Smooth muscle cell (in vitro differentiated cells): Measurements from ENCODE around the gene YBX2. TPM values are rescaled to one million over a fixed set of nuclear protein-coding genes. Genes with fewer than 3 reads are reported as not detected.

ENCODE experiments used
- DNase-seq: peaks from one replicate; lab custom pipeline; 2025; ENCODE audit not compliant: unreplicated experiment; lab: John Stamatoyannopoulos, UW
- H2AFZ ChIP-seq: fragments of 200-600 bp; sonication (generic); 2 replicates; pipeline ENCODE4 v1.6.0; 2016; ENCODE audit warnings: antibody characterized with exemption, low read depth, mild to moderate bottlenecking
- H3F3A ChIP-seq: fragments of 200-600 bp; sonication (generic); 2 replicates; pipeline ENCODE4 v1.6.0; 2017; ENCODE audit warnings: antibody characterized with exemption, low read depth
- H3K27ac ChIP-seq: fragments of 200-600 bp; sonication (generic); 2 replicates; pipeline ENCODE4 v1.5.1; 2016; ENCODE audit warnings: low read depth, mild to moderate bottlenecking
- H3K27me3 ChIP-seq: fragments of 200-600 bp; sonication (generic); 2 replicates; pipeline ENCODE4 v1.6.1; 2016; ENCODE audit warnings: low read depth, mild to moderate bottlenecking
- H3K36me3 ChIP-seq: fragments of 200-600 bp; sonication (generic); 2 replicates; pipeline ENCODE4 v1.5.1; 2016; ENCODE audit warnings: low read depth
- H3K4me1 ChIP-seq: fragments of 200-600 bp; sonication (generic); 2 replicates; pipeline ENCODE4 v1.5.1; 2016; ENCODE audit warnings: low read depth
- H3K4me2 ChIP-seq: fragments of 200-600 bp; sonication (generic); 2 replicates; pipeline ENCODE4 v1.6.0; 2016; ENCODE audit warnings: mild to moderate bottlenecking
- H3K4me3 ChIP-seq: fragments of 200-600 bp; sonication (generic); 2 replicates; pipeline ENCODE4 v1.5.1; 2016; ENCODE audit warnings: mild to moderate bottlenecking
- H3K79me2 ChIP-seq: fragments of 200-600 bp; sonication (generic); 2 replicates; pipeline ENCODE4 v1.6.0; 2016; ENCODE audit warnings: low read depth, mild to moderate bottlenecking
- H3K9ac ChIP-seq: fragments of 200-600 bp; sonication (generic); 2 replicates; pipeline ENCODE4 v1.6.0; 2016; ENCODE audit warnings: low read depth
- H3K9me3 ChIP-seq: fragments of 200-600 bp; sonication (generic); replicated peaks from 2 replicates; pipeline ENCODE4 v1.5.1; 2016; ENCODE audit warnings: low read depth
- H4K20me1 ChIP-seq: fragments of 200-600 bp; sonication (generic); 2 replicates; pipeline ENCODE4 v1.6.0; 2016; ENCODE audit warnings: low read depth
- CTCF ChIP-seq: fragments of 200-600 bp; sonication (generic); IDR thresholded peaks from 2 replicates; pipeline ENCODE4 v1.5.1; 2017; ENCODE audit warnings: borderline replicate concordance, mild to moderate bottlenecking, antibody characterized with exemption; ENCODE audit not compliant: insufficient read depth, poor library complexity, severe bottlenecking
- WGBS: methylation state at CpG from one replicate; pipeline ENCODE4 v1.1.7; 2016; ENCODE audit warnings: low lambda C conversion rate; 5-methylcytosine and 5-hydroxymethylcytosine counted together
- polyA plus RNA-seq: library from polyadenylated mRNA; unstranded; fragments of >200 nt; fragmentation: Nextera tagmentation; extraction: Ambion mirVana; gene quantifications from 2 replicates; pipeline ENCODE4 v1.2.1, GENCODE V29; 2016
- total RNA-seq: library from RNA; depleted of rRNA; stranded (reverse); fragments of >200 nt; gene quantifications from 2 replicates; pipeline ENCODE4 v1.2.3, GENCODE V29; 2014

YBX2 gene
- total and polyA plus RNA-seq, 2 experiments from 2014 or later, result 0.09 to 1.1 TPM

- H2AFZ ChIP-seq, result no peak overlapping the region
Measured at GRCh38 chr17:7266784-7267183, 27.7 kb downstream of the YBX2 start.

GRCh38 chr17:7263801-7264078 lies 30.7 kb downstream of the YBX2 start:
- H3F3A ChIP-seq, result peaks cover 12% of the 10 kb centered on the region
- H3K36me3 ChIP-seq, result no peaks in the 10 kb centered on the region
- H4K20me1 ChIP-seq, result no peaks in the 10 kb centered on the region
- H3K4me3 ChIP-seq, result peak overlapping the region; percentile 59
- peaks cover 31% of the 10 kb centered on the region for H3K27me3 ChIP-seq
- peak overlapping the region; percentile 87 for H3K4me2 ChIP-seq
- no peaks in the 10 kb centered on the region for H3K9me3 ChIP-seq
- no peaks in the 10 kb centered on the region for H3K79me2 ChIP-seq
- WGBS, result 62% methylated on average over 4 of the region's 4 CpGs
- no peak overlapping the region for H3K9ac ChIP-seq
- no peak for DNase-seq
- H3K4me1 ChIP-seq, result peaks cover 5% of the 10 kb centered on the region
- H2AFZ ChIP-seq, result no peak overlapping the region
- no peak overlapping the region for H3K27ac ChIP-seq
- no peak for TF ChIP-seq CTCF

More at GRCh38 chr17:7266784-7267183, 27.7 kb downstream of the YBX2 start:
- no peaks in the 10 kb centered on the region for H3K9me3 ChIP-seq
- 15% methylated on average over 1 of the region's 1 CpG for WGBS
- peaks cover 18% of the 10 kb centered on the region for H3K27me3 ChIP-seq
- no peak for DNase-seq
- peak overlapping the region; percentile 37 for H3K27ac ChIP-seq
- no peaks in the 10 kb centered on the region for H3K36me3 ChIP-seq
- H3F3A ChIP-seq, result peaks cover 11% of the 10 kb centered on the region
- peaks cover 5% of the 10 kb centered on the region for H3K4me1 ChIP-seq
- no peak overlapping the region for H3K4me3 ChIP-seq
- no peaks in the 10 kb centered on the region for H4K20me1 ChIP-seq
- H3K79me2 ChIP-seq, result no peaks in the 10 kb centered on the region
- H3K4me2 ChIP-seq, result no peak overlapping the region
- H3K9ac ChIP-seq, result no peak overlapping the region
- no peak for TF ChIP-seq CTCF

DNA sequence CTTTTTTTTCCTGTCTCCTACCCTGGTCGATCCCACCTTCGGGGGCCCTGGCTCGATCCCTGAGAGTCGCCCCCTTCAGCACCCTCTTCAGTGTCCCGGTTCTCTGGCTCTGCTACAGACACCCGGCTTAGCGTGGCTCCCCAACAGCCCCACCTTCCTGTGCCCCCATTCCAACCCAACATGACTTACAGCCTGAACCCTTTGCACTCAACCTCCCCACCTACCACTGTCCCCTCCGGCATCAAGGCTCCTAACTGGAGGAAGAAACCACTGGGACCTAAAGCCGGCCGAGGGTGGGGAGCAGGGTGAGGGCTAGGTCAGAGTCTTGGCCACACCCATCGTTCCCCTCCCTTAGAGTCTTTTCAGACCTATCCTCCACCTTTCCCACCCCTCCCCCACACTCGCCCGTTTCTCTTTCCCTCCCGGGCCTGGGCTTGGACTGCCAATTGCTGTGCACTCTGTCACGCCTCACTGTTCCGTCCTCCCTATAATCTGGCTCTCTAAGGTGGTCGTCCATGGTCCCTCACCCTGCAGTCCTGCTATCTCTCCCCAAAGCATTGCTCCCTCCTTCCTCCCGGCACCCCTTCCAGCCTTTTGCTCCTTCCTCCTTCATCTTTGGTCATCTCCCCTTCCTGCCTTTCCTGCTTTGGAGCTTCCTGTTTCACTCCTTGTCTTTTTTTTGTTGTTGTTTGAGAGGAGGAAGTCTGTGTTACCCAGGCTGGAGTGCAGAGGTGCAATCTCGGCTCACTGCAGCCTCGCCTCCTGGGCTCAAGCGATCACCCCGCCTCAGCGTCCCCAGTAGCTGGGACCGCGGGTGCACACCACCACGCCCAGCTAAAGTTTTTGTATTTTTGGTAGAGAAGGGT lies 31.3 kb downstream of the YBX2 start:
- H3K27me3 ChIP-seq, result peaks cover 31% of the 10 kb centered on the region
- no peak for TF ChIP-seq CTCF
- H2AFZ ChIP-seq, result no peak overlapping the region
- no peak overlapping the region for H3K9ac ChIP-seq
- H4K20me1 ChIP-seq, result no peaks in the 10 kb centered on the region
- no peaks in the 10 kb centered on the region for H3K9me3 ChIP-seq
- no peak for DNase-seq
- peak overlapping the region; percentile 24 for H3K27ac ChIP-seq
- WGBS, result 13% methylated on average over 26 of the region's 26 CpGs
- peaks cover 5% of the 10 kb centered on the region for H3K4me1 ChIP-seq
- peaks cover 15% of the 10 kb centered on the region for H3F3A ChIP-seq
- peak overlapping the region; percentile 87 for H3K4me2 ChIP-seq
- peak overlapping the region; percentile 59 for H3K4me3 ChIP-seq
- H3K79me2 ChIP-seq, result no peaks in the 10 kb centered on the region
- no peaks in the 10 kb centered on the region for H3K36me3 ChIP-seq
